Keratinocyte (primary cell): ENCODE data around the gene MAOA. TPM values are rescaled to one million over a fixed set of nuclear protein-coding genes. Genes with fewer than 3 reads are reported as not detected.

ENCODE experiments used
- DNase-seq: peaks from one replicate; pipeline ENCODE4 v3.0.0-alpha.2; 2011; ENCODE audit warnings: low read depth, missing footprints, low spot score
- FAIRE-seq: peaks from 2 replicates; lab custom pipeline; 2011; peaks lifted over from hg19 to GRCh38; lab: Jason Lieb, UNC
- H2AFZ ChIP-seq: 2 replicates; pipeline ENCODE4 v1.6.0; 2012; ENCODE audit warnings: low read length, control low read depth, inconsistent platforms; ENCODE audit not compliant: control insufficient read depth
- H3K27ac ChIP-seq: 2 replicates; pipeline ENCODE4 v1.5.1; 2011; ENCODE audit warnings: low read length; ENCODE audit not compliant: control insufficient read depth, insufficient read depth
- H3K27me3 ChIP-seq: 3 replicates; pipeline ENCODE4 v1.6.0; 2011; ENCODE audit warnings: low read length; ENCODE audit not compliant: control insufficient read depth, insufficient read depth; ENCODE audit errors: extremely low read depth
- H3K36me3 ChIP-seq, 2 experiments: 2 replicates in 1 of 2; 3 replicates in 1 of 2; pipeline ENCODE4 v1.5.1; 2011; ENCODE audit warnings: low read length in 2 of 2, mild to moderate bottlenecking in 1 of 2; ENCODE audit not compliant: control insufficient read depth in 2 of 2, insufficient read depth in 2 of 2; ENCODE audit errors: extremely low read depth in 1 of 2
- H3K4me1 ChIP-seq: 3 replicates; pipeline ENCODE4 v1.5.1; 2011; ENCODE audit warnings: low read length; ENCODE audit not compliant: control insufficient read depth, insufficient read depth; ENCODE audit errors: extremely low read depth
- H3K4me2 ChIP-seq: 3 replicates; pipeline ENCODE4 v1.6.0; 2011; ENCODE audit warnings: low read depth, low read length; ENCODE audit not compliant: control insufficient read depth, insufficient read depth; ENCODE audit errors: extremely low read depth
- H3K4me3 ChIP-seq, 3 experiments: fragments of 200-600 bp in 1 of 3; sonication (generic) in 1 of 3; 2 replicates in 2 of 3; 3 replicates in 1 of 3; pipeline ENCODE4 v1.5.1; 2011 to 2016; ENCODE audit warnings: low read length in 3 of 3, mild to moderate bottlenecking in 3 of 3, control low read depth in 2 of 3, inconsistent platforms in 1 of 3, low read depth in 1 of 3, mixed read lengths in 1 of 3, mixed run types in 1 of 3, moderate library complexity in 1 of 3; ENCODE audit not compliant: control insufficient read depth in 2 of 3, insufficient read depth in 2 of 3; ENCODE audit errors: extremely low read depth in 1 of 3
- H3K79me2 ChIP-seq: 2 replicates; pipeline ENCODE4 v1.6.0; 2012; ENCODE audit warnings: low read length; ENCODE audit not compliant: control insufficient read depth, insufficient read depth
- H3K9ac ChIP-seq: 3 replicates; pipeline ENCODE4 v1.6.0; 2011; ENCODE audit warnings: low read length; ENCODE audit not compliant: control insufficient read depth, insufficient read depth; ENCODE audit errors: extremely low read depth
- H3K9me1 ChIP-seq: 3 replicates; pipeline ENCODE4 v1.6.0; 2011; ENCODE audit warnings: low read length; ENCODE audit not compliant: control insufficient read depth, insufficient read depth; ENCODE audit errors: extremely low read depth
- H3K9me3 ChIP-seq: 2 replicates; pipeline ENCODE4 v1.5.1; 2012; ENCODE audit warnings: low read depth, low read length; ENCODE audit not compliant: control insufficient read depth
- H4K20me1 ChIP-seq: 3 replicates; pipeline ENCODE4 v1.6.0; 2011; ENCODE audit warnings: low read length; ENCODE audit not compliant: control insufficient read depth, insufficient read depth; ENCODE audit errors: extremely low read depth
- CTCF ChIP-seq, 3 experiments: IDR thresholded peaks in 1 of 3; conservative IDR thresholded peaks in 1 of 3; optimal IDR thresholded peaks in 1 of 3; 2 replicates in 2 of 3; 3 replicates in 1 of 3; pipeline versions ENCODE3 to v1.5.1; 2011; ENCODE audit warnings: low read length in 3 of 3, mild to moderate bottlenecking in 3 of 3, moderate library complexity in 2 of 3, control low read depth in 1 of 3, inconsistent platforms in 1 of 3; ENCODE audit not compliant: insufficient read depth in 2 of 3; ENCODE audit errors: extremely low read depth in 1 of 3
- EZH2 ChIP-seq: IDR thresholded peaks from one replicate; pipeline ENCODE4 v1.6.1; 2012; ENCODE audit warnings: inconsistent platforms, mild to moderate bottlenecking, low read length, moderate library complexity
- dilution Hi-C: fragments of 300-500 bp; cut with MboI; formaldehyde crosslinking; loops from one replicate; pipeline ENCODE4 v1.7.0; 2020; ENCODE audit warnings: low sequenced_read_pairs; ENCODE audit not compliant: extremely low pct_ligation_motif_present
- polyA plus RNA-seq, 5 experiments: library from polyadenylated mRNA; depleted of rRNA in 3 of 5; stranded (reverse) in 3 of 5; stranded (forward) in 1 of 5; unstranded in 1 of 5; fragments of >200 nt; gene quantifications; 1 replicate in 1 of 5; 2 replicates in 3 of 5; 3 replicates in 1 of 5; pipeline versions ENCODE4 v1.2.1 to v1.2.3, GENCODE V29; 2011 to 2012; ENCODE audit warnings: missing spikeins in 2 of 5, low read depth in 1 of 5, low replicate concordance in 1 of 5

MAOA gene
- polyA plus RNA-seq, 1 donor (not counting 4 experiments of a cell fraction or from before 2014, with no cell fraction given) = 69.7 TPM

GRCh38 chrX:43688586-43688985, 32.5 kb downstream of the MAOA start:
- no peaks in the 10 kb centered on the region for H3K79me2 ChIP-seq
- no peak overlapping the region for H3K9ac ChIP-seq
- no peaks in the 10 kb centered on the region for H3K36me3 ChIP-seq
- no peak overlapping the region for H3K4me2 ChIP-seq
- DNase-seq = no peak
- no peak overlapping the region for H3K4me3 ChIP-seq
- no peaks in the 10 kb centered on the region for H3K27me3 ChIP-seq
- H4K20me1 ChIP-seq = no peaks in the 10 kb centered on the region
- dilution Hi-C loops = no loop called here
- no peaks in the 10 kb centered on the region for H3K4me1 ChIP-seq
- no peak for TF ChIP-seq EZH2
- TF ChIP-seq CTCF (optimal IDR thresholded peaks at IDR 0.05 in 1 of 3, IDR thresholded peaks at IDR 0.05 in 1 of 3, conservative IDR thresholded peaks at IDR 0.05 in 1 of 3; ENCODE audit: extremely low read depth in 1 of 3, insufficient read depth in 2 of 3, low read length in 3 of 3) = no peak
- no peak for FAIRE-seq
- no peak overlapping the region for H2AFZ ChIP-seq
- no peaks in the 10 kb centered on the region for H3K9me3 ChIP-seq
- no peak overlapping the region for H3K27ac ChIP-seq
- no peaks in the 10 kb centered on the region for H3K9me1 ChIP-seq

- H3K4me1 ChIP-seq = no peaks in the 10 kb centered on the region
- TF ChIP-seq CTCF (optimal IDR thresholded peaks at IDR 0.05 in 1 of 3, IDR thresholded peaks at IDR 0.05 in 1 of 3, conservative IDR thresholded peaks at IDR 0.05 in 1 of 3; ENCODE audit: extremely low read depth in 1 of 3, insufficient read depth in 2 of 3, low read length in 3 of 3) (no peak), EZH2 (no peak)
- H3K4me3 ChIP-seq = no peak overlapping the region
- no peak for DNase-seq
- H3K9me3 ChIP-seq = no peaks in the 10 kb centered on the region
- dilution Hi-C loops = no loop called here
- no peaks in the 10 kb centered on the region for H3K9me1 ChIP-seq
- no peak overlapping the region for H3K27ac ChIP-seq
- FAIRE-seq = no peak
- H3K9ac ChIP-seq = no peak overlapping the region
- H3K36me3 ChIP-seq = no peaks in the 10 kb centered on the region
- no peaks in the 10 kb centered on the region for H3K27me3 ChIP-seq
- H3K4me2 ChIP-seq = no peak overlapping the region
- H4K20me1 ChIP-seq = no peaks in the 10 kb centered on the region
- no peak overlapping the region for H2AFZ ChIP-seq
- no peaks in the 10 kb centered on the region for H3K79me2 ChIP-seq
These were observed 37.7 kb downstream of the MAOA start for GRCh38 chrX:43693602-43694406.
